Stimulated activated CD4-positive, alpha-beta T cell treated with anti-CD3 and anti-CD28 coated beads, TNF-alpha, amount 100 ng/mL, for 4 hours (primary cell): Measurements from ENCODE around the gene HCST.
"Not testable (repeated sequence)": the region's sequence is repeated elsewhere in the genome, so short reads cannot be mapped to it uniquely, and the experiment has no call there.

Experiments used
- DNase-seq, 3 experiments: peaks; one replicate each; pipeline ENCODE4 v3.0.0-alpha.2; 2020; ENCODE audit warnings: low read depth in 3 of 3

HCST gene

DNA sequence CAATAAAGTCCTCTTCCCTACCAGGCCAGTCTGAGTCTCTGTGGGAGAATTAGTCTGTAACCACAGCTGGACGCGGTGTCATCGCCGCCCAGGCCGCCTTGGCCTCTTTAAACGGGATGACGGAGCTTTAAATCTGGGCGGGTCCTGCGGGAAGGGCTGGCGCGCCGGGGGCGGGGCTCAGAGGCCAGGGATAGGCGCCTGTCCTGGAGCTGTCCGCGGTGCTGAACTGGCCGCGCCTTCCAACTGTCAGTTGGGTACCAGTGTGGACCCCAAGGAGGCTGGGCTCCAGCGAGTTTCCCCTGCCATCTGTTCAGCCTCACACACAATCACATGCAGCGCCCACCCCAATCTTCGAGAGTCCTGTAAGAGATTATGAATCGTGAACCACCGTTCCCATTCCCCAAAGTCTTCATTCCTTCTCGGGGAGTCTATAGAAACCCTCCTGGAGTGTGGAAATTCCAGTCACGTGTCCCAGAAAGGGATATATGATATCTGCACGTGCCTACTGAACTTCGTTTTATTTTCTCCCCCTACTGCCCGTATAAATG, 22.5 kb upstream of the HCST start:
- peak in 1 of 3 experiments; percentile 53 for DNase-seq

GRCh38 chr19:35882114-35882832, 20.1 kb upstream of the HCST start:
- DNase-seq, result no peak

GRCh38 chr19:35883882-35884281, 18.4 kb upstream of the HCST start:
- no peak for DNase-seq

GRCh38 chr19:35885225-35885738, 17.0 kb upstream of the HCST start:
- DNase-seq, result no peak

- DNase-seq, result no peak
These were observed 16.4 kb upstream of the HCST start for GRCh38 chr19:35885904-35886303.

GRCh38 chr19:35887197-35887596, 15.1 kb upstream of the HCST start:
- DNase-seq, result no peak

- no peak for DNase-seq
These were observed 13.9 kb upstream of the HCST start for GRCh38 chr19:35888398-35888797.

DNA sequence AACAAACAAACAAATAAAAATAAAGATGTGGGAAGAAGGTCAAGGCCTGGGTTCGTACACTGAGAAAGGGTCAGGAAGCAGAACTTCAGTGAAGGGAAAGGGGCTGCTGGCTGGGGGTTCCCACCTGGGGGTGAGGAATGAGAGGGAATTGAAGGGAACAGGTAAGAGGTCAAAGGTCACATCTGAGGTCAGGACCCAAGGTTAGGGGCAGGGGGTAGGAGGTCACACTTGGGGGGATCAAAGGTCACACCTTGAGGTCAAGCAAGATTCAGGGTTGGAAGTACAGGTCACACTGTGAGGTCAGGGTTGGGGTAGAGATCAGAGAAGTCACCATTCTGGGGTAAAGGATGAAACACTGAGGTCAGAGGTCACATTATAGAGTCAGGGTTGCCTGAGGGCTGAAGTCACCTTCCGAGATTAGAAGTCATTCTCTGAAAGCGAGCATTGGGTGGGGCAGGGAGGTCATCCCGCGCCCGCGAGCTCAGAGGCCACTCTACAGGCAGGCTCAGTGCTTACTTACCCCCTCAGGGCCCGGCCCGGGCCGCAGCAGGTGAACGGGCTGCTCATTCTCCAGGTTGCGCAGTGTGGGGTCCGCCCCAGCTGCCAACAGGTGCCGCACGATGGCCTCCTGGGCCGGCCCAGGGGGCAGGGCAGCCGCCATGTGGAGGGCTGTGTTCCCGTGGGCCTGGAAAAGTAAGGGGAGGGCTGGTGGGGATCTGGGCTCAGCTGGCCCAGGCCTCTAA, 12.8 kb upstream of the HCST start:
- DNase-seq, result no peak

GRCh38 chr19:35890113-35890650, 12.1 kb upstream of the HCST start:
- DNase-seq, result no peak

DNA sequence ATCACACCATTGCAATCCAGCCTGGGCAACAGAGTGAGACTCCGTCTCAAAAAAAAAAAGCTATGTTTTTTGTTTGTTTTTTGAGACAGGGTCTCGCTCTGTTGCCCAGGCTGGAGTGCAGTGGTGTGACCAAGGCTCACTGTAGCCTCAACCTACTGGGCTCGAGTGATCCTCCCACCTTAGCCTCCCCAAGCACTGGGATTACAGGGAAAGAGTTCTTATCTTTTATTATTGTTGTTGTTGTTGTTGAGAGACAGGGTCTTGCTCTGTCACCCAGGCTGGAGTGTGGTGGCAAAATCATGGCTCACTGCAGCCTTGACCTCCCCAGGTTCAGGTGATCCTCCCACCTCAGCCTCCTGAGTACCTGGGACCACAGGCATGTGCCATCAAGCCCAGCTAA, 10.5 kb upstream of the HCST start:
- not testable (repeated sequence) for DNase-seq

GRCh38 chr19:35894342-35894741, 8.0 kb upstream of the HCST start:
- no peak for DNase-seq

GRCh38 chr19:35895911-35896642, 6.3 kb upstream of the HCST start:
- no peak for DNase-seq

- no peak for DNase-seq
These were observed 5.7 kb upstream of the HCST start for GRCh38 chr19:35896643-35897040.

DNA sequence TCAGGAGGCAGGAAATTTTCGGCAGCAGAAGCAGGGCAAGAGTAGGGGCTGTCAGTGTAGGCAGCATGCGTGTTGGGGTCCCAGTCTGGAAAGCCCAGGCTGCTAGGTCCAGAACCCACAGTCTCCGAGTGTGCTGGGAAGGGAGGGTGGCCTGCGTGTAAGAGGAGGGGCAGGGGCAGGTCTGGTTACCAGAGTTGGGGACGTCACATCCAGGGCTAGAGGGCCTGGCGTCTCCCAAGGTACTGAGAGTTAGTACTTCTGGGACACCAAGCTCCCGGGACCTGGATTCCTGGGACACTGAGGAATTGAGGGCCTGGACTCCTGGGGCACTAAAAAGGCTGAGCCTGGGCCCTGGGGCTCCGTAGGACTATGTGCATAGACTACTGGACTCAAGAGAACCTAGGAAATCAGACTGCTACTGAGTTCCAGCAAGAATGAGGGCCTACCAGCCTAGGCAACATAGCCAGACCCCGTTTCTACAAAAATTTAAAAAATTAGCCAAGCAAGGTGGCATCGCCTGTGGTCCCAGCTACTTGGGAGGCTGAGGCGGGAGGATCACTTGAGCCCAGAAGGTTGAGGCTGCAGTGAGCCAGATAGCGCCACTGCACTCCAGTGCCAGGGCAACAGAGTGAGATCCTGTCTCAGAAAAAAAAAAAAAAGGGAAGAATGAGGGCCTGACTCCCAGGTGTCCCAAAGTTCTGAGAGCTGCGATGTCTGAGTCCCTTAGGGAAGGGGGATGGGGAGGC, 4.5 kb upstream of the HCST start:
- no peak for DNase-seq

DNA sequence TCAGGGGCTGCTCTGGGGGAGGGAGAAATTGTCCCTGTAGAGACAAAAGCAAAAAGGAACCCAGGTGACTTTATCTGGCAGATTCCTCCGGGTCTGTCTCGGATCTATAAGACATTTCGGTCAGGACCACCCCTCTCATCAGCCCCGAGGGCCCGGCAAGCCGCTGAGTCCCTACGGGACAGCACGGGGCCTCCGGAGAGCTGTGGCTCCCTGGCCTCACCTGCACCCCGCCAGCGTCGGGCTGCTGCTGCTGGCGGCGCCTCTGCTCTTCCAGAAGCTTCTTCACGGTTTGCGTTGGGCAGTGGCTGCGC, 3.9 kb upstream of the HCST start:
- no peak for DNase-seq

DNA sequence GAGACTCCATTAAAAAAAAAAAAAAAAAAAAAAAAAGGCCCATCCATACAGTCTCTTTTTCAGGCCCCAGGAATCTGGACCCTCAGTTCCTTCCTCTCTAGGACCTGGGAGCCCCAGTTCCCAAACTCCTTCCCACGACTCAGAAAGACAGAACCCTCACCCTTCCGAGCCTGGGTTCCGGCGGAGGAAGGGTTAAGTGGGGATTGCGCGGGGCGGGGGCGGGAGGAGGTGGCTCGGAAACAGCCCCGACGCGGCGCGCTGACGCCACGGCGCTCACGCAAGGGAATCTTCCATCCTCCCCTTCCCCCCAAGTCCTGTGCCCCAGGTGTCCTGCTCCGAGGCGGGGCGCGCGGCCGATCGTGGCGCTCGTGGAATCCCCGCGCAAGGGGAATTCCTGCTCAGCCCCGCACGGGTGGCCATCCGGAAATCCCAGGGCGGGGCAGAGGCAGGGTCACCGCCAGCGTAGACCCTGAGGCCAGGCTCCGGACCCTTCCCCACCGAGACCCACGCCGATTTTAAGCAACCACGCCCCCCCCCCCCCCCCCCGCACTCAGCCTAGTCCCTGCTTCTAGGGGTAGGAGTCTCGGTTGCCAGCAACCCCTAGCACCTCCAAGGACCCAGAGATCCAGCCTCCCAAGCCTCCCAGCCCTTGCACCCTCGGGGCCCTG, 2.6 kb upstream of the HCST start:
- peak; percentile 68 to 81 (median 79) for DNase-seq

GRCh38 chr19:35901055-35901644, 1.2 kb upstream of the HCST start:
- no peak for DNase-seq

DNA sequence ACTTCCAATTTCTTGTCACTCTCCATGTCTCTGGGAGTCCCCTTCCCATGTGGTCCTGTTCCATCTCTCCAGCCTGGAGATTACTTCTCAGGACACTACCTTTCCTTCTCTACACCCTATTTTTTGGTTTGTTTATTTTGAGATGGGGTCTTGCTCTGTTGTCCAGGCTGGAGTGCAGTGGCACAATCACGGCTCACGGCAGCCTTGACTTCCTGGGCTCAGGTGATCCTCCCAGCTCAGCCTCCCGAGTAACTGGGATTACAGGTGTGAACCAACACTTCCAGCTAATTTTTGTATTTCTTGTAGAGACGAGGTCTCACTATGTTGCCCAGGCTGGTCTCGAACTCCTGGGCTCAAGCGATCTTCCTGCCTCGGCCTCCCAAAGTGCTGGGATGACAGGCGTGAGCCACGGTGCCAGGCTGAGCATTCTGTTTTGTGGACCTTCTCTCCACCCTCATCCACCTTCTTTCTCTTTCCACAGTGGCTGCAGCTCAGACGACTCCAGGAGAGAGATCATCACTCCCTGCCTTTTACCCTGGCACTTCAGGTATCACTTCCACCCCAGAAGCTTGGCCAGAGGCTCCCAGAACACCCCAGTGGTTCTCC, 644 bp downstream of the HCST start:
- DNase-seq, result no peak

GRCh38 chr19:35903550-35904179, 1.3 kb downstream of the HCST start:
- DNase-seq, result peak; percentile 68 to 90 (median 90)
